Measurements from ENCODE around the gene DYNC1H1.

The DYNC1H1 gene

DNA sequence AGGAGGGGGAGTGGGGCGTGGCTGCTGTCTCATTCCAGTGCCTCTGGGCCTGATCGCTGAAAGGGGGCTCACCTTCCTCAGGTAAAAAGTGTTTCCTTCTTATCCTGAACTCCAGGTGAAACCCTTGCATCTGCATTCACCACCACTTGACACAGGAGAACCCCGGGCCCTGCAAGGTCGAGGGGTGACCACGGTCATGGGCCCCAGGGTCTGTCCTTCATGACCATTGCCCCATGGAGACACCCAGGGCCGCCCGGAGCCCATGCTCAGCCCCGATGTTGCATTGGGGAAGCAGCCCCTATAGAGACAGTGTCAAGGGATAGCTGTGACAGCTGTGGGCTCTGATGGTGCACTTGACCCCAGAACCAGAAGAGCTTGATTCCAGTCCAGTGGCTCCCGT, 34.4 kb upstream of the DYNC1H1 start:
- no peaks in the 10 kb centered on the region for H3K9me3 Mint-ChIP-seq
- H3K4me3 Mint-ChIP-seq, result no peak overlapping the region
- H3K27me3 Mint-ChIP-seq, result no peaks in the 10 kb centered on the region
- ATAC-seq (replicated peaks) (no peak), DNase-seq (no peak)
- H3K36me3 Mint-ChIP-seq, result peaks cover 6 to 14% of the 10 kb centered on the region in 2 donors
- no peak overlapping the region for H3K27ac Mint-ChIP-seq
- no peaks in the 10 kb centered on the region for H3K4me1 Mint-ChIP-seq

GRCh38 chr14:101932673-101933072, 31.7 kb upstream of the DYNC1H1 start:
- Mint-ChIP-seq H3K4me1 (no peaks in the 10 kb centered on the region), H3K27me3 (peaks cover 0 to under 1% of the 10 kb centered on the region in 2 donors), H3K4me3 (no peak overlapping the region), H3K27ac (peak overlapping the region; percentile 22), H3K36me3 (peaks cover 6 to 7% of the 10 kb centered on the region in 2 donors), H3K9me3 (no peaks in the 10 kb centered on the region)
- no peak for DNase-seq
- no peak for ATAC-seq (replicated peaks)

DNA sequence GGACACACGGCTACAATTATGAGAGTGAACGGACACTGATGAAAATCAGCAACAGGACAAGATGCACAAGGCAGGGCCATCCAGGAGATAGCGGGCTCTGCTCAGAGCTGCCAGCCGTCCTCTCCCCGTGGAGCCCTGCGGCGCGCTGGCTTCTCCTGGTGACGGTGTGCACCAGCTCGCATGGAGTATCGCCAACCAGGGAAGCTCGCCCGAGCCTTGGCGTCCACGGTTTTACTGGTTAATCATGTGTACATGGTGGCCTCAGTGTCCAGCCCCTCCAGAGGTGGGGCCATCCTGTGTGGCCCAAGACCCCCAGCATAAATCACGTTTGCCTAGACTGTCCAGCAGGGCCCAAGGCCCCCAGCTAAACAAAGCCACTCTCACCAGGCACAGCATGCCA, 31.2 kb upstream of the DYNC1H1 start:
- Mint-ChIP-seq H3K27ac (peak overlapping the region; percentile 22), H3K4me3 (no peak overlapping the region), H3K36me3 (peaks cover 4 to 7% of the 10 kb centered on the region in 2 donors), H3K9me3 (no peaks in the 10 kb centered on the region), H3K4me1 (no peaks in the 10 kb centered on the region), H3K27me3 (peaks cover under 1 to 6% of the 10 kb centered on the region in 2 donors)
- no peak for DNase-seq
- ATAC-seq (replicated peaks), result no peak

- Mint-ChIP-seq H3K36me3 (no peaks in the 10 kb centered on the region), H3K4me3 (no peak overlapping the region)
Measured at GRCh38 chr14:101934601-101935150, 29.7 kb upstream of the DYNC1H1 start.

DNA sequence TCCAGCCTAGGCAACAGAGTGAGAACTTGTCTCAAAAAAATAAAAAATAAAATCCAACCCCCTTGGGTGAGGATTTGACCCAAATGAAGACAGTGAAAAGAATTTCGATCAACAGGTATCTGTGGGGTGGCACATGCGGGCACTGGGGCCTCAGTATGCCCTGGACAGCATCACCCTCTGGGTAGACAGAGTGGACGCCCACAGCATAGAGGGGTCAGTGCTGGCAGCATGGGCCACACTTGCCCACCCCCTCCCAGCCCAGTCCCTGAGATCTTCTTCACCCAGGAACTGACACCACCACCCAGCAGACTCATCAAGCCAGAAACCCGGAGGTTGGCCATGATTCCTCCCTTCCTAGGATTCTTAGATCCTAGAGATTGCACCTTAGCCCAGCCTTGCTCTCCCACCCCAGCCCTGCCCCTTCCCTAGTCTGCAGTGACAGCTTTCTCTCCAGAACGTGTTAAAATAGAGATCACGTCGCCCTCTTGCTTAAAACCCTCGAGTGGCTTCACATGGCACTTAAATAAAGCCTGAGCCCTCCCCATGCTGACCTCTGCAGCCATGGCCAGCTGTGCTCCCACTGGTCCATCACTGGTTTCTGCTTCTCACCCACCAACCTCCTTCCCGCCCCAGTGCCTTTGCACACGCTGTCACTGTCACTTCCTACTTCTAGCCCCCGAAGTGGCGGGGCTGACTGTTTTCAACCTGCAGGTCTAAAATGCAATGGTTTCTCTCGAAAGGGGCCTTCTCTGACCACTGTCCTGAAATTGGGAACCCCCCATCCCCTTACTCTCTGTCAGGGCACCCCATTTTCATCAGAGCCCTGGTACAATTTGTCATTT, 26.2 kb upstream of the DYNC1H1 start:
- Mint-ChIP-seq H3K27ac (peak overlapping the region; percentile 20), H3K36me3 (no peaks in the 10 kb centered on the region), H3K27me3 (peaks cover 30 to 38% of the 10 kb centered on the region in 2 donors), H3K4me1 (no peaks in the 10 kb centered on the region), H3K4me3 (no peak overlapping the region), H3K9me3 (peaks cover 0 to 5% of the 10 kb centered on the region in 2 donors)
- ATAC-seq (replicated peaks) (no peak), DNase-seq (no peak)

More at GRCh38 chr14:101934601-101935150, 29.7 kb upstream of the DYNC1H1 start:
- H3K27ac Mint-ChIP-seq, result no peak overlapping the region
- peaks cover 9 to 15% of the 10 kb centered on the region in 2 donors for H3K27me3 Mint-ChIP-seq
- H3K9me3 Mint-ChIP-seq, result peaks cover 0 to 4% of the 10 kb centered on the region in 2 donors
- DNase-seq, result no peak
- no peak for ATAC-seq (replicated peaks)
- no peaks in the 10 kb centered on the region for H3K4me1 Mint-ChIP-seq

DNA sequence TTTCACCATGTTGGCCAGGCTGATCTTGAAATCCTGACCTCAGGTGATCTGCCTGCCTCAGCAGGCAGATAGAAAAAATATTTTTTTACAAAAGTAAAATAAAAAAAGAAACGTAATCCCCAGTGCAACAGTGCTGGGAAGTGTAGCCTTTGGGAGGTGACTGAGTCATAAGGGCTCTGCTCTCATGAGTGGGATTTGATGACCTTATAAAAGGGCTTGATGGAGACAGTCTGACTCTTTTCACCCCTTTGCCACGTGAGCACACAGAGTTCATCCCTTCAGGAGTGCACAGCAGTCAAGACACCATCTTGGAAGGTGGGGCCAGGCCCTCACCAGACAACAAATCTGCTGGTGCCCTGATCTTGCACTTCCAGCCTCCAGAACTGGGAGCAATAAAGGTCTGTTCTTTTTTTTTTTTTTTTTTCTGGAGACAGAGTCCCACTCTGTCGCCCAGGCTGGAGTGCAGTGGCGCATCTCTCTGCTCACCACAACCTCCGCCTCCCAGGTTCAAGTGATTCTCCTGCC, 24.7 kb upstream of the DYNC1H1 start:
- no peaks in the 10 kb centered on the region for H3K4me1 Mint-ChIP-seq
- peaks cover 42 to 52% of the 10 kb centered on the region in 2 donors for H3K27me3 Mint-ChIP-seq
- H3K27ac Mint-ChIP-seq, result no peak overlapping the region
- no peaks in the 10 kb centered on the region for H3K36me3 Mint-ChIP-seq
- peaks cover 0 to 5% of the 10 kb centered on the region in 2 donors for H3K9me3 Mint-ChIP-seq
- DNase-seq, result no peak
- no peak overlapping the region for H3K4me3 Mint-ChIP-seq
- no peak for ATAC-seq (replicated peaks)

DNA sequence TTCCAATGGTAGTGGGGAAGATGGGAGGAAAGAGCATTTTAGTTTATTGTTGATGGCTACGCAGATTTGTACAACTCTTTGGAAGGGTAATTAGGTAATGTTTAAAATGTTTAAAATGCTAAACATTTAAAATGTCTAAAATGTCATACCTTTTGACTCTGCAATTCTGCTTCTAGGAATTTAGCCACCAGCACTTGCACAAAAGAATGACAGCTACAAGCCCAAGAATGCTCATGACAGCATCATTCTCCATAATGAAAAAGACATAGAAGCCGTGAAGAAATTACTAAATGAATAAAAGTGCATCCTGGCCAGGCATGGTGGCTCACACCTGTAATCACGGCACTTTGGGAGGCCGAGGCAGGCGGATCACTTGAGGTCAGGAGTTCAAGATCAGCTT, 19.9 kb upstream of the DYNC1H1 start:
- Mint-ChIP-seq H3K9me3 (peaks cover 0 to 3% of the 10 kb centered on the region in 2 donors), H3K27me3 (peaks cover 48 to 56% of the 10 kb centered on the region in 2 donors), H3K4me3 (no peak overlapping the region), H3K27ac (no peak overlapping the region), H3K36me3 (peaks cover 0 to 7% of the 10 kb centered on the region in 2 donors), H3K4me1 (peaks cover 9 to 13% of the 10 kb centered on the region in 2 donors)
- no peak for DNase-seq
- no peak for ATAC-seq (replicated peaks)

- Mint-ChIP-seq H3K4me1 (peaks cover 11 to 17% of the 10 kb centered on the region in 2 donors), H3K27me3 (peaks cover 47 to 54% of the 10 kb centered on the region in 2 donors)
Measured at GRCh38 chr14:101945171-101945570, 19.2 kb upstream of the DYNC1H1 start.

DNA sequence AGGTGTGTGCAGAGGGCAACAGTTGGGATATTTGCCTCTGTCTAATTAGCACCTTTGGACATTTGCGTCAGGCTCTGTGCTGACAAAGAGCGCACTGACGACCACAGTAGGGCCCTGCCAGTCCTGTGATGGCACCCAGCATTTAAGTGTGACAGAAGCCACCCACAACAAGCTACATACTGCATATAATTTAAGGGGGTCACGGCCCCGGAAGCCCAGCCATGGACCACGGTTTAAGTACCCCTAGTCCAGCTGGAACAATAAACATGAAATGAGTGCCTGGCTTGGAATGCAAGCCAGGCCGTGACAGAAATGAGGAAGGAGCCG, 16.8 kb upstream of the DYNC1H1 start:
- Mint-ChIP-seq H3K9me3 (peaks cover 0 to 1% of the 10 kb centered on the region in 2 donors), H3K36me3 (peaks cover 1 to 15% of the 10 kb centered on the region in 2 donors), H3K27me3 (peaks cover 30 to 35% of the 10 kb centered on the region in 2 donors), H3K4me3 (peak overlapping the region; percentile 92 to 93), H3K4me1 (peaks cover 19 to 28% of the 10 kb centered on the region in 2 donors), H3K27ac (peak overlapping the region; percentile 98)
- DNase-seq (no peak), ATAC-seq (replicated peaks) (peak; percentile 12 to 18)

More at GRCh38 chr14:101945171-101945570, 19.2 kb upstream of the DYNC1H1 start:
- Mint-ChIP-seq H3K4me3 (no peak overlapping the region), H3K27ac (no peak overlapping the region), H3K36me3 (peaks cover 0 to 8% of the 10 kb centered on the region in 2 donors), H3K9me3 (peaks cover 0 to 3% of the 10 kb centered on the region in 2 donors)
- ATAC-seq (replicated peaks), result no peak
- no peak for DNase-seq

- H3K4me3 Mint-ChIP-seq, result peak overlapping the region; percentile 92 to 93
- ATAC-seq (replicated peaks) (peak; percentile 96 to 97), DNase-seq (peak; percentile 100)
- peaks cover 0 to 1% of the 10 kb centered on the region in 2 donors for H3K9me3 Mint-ChIP-seq
- H3K27me3 Mint-ChIP-seq, result peaks cover 27 to 32% of the 10 kb centered on the region in 2 donors
- H3K36me3 Mint-ChIP-seq, result peaks cover 1 to 15% of the 10 kb centered on the region in 2 donors
- H3K4me1 Mint-ChIP-seq, result peaks cover 19 to 28% of the 10 kb centered on the region in 2 donors
- H3K27ac Mint-ChIP-seq, result peak overlapping the region; percentile 98
Measured at GRCh38 chr14:101947904-101948665, 16.3 kb upstream of the DYNC1H1 start.

- Mint-ChIP-seq H3K9me3 (peaks cover 0 to 1% of the 10 kb centered on the region in 2 donors), H3K27me3 (peaks cover 22 to 27% of the 10 kb centered on the region in 2 donors), H3K36me3 (peaks cover 1 to 15% of the 10 kb centered on the region in 2 donors), H3K27ac (peak overlapping the region; percentile 98), H3K4me3 (peak overlapping the region; percentile 92 to 93), H3K4me1 (peaks cover 19 to 28% of the 10 kb centered on the region in 2 donors)
- ATAC-seq (replicated peaks) (no peak), DNase-seq (no peak)
Measured at GRCh38 chr14:101948666-101949216, 15.6 kb upstream of the DYNC1H1 start.

- H3K36me3 Mint-ChIP-seq, result peaks cover 1 to 15% of the 10 kb centered on the region in 2 donors
- DNase-seq (no peak), ATAC-seq (replicated peaks) (no peak)
- peak overlapping the region in 1 of 2 donors; percentile 50 for H3K4me3 Mint-ChIP-seq
- peaks cover 13 to 18% of the 10 kb centered on the region in 2 donors for H3K27me3 Mint-ChIP-seq
- H3K27ac Mint-ChIP-seq, result no peak overlapping the region
- peaks cover 0 to 1% of the 10 kb centered on the region in 2 donors for H3K9me3 Mint-ChIP-seq
- peaks cover 19 to 28% of the 10 kb centered on the region in 2 donors for H3K4me1 Mint-ChIP-seq
Measured at GRCh38 chr14:101950100-101950499, 14.3 kb upstream of the DYNC1H1 start.

GRCh38 chr14:101950516-101951215, 13.7 kb upstream of the DYNC1H1 start:
- peak overlapping the region; percentile 75 for H3K27ac Mint-ChIP-seq

More at GRCh38 chr14:101950516-101951215, 13.7 kb upstream of the DYNC1H1 start:
- peak overlapping the region in 1 of 2 donors; percentile 50 for H3K4me3 Mint-ChIP-seq
- H3K36me3 Mint-ChIP-seq, result peaks cover 1 to 15% of the 10 kb centered on the region in 2 donors
- no peak for ATAC-seq (replicated peaks)
- H3K27me3 Mint-ChIP-seq, result peaks cover 8 to 12% of the 10 kb centered on the region in 2 donors
- peaks cover 0 to 1% of the 10 kb centered on the region in 2 donors for H3K9me3 Mint-ChIP-seq
- DNase-seq, result no peak
- peaks cover 19 to 28% of the 10 kb centered on the region in 2 donors for H3K4me1 Mint-ChIP-seq

Measured in stimulated activated naive B cell treated with anti-CD40 and anti-IgM and Interleukin-4, amounts not matched to agents 10 μg/mL and 1 μg/mL and 100 μg/mL, for 72 hours (primary cell).